GM12878 (cell line): Measurements from ENCODE around the gene CFDP1. TPM values are rescaled to one million over a fixed set of nuclear protein-coding genes. Genes with fewer than 3 reads are reported as not detected.

ENCODE experiments used
- ATAC-seq: fragments of 200-7000 bp; cut with Tn5 transposase; 3 replicates; pipeline ENCODE4 v1.9.1; 2020; ENCODE audit warnings: mild to moderate bottlenecking, moderate library complexity
- BruUV-seq: library from RNA; stranded (reverse); fragments of 400-500 nt; replicated peaks from 2 replicates; lab custom pipeline; 2021; lab: Mats Ljungman, UMichigan
- CTCF ChIA-PET: fragments of 300-600 bp; sonication (Branson Sonifier 250); formaldehyde crosslinking; extraction: SDS; loops from one replicate; lab custom pipeline; 2021; ENCODE audit warnings: inconsistent platforms; lab: Yijun Ruan, JAX
- POLR2A ChIA-PET: fragments of 350-600 bp; formaldehyde crosslinking; extraction: SDS; loops from one replicate; lab custom pipeline; 2021; ENCODE audit warnings: inconsistent platforms; lab: Charles Lee
- RAD21 ChIA-PET: fragments of 300-600 bp; sonication (Branson Sonifier 250); formaldehyde crosslinking; loops from one replicate; lab custom pipeline; 2023; ENCODE audit warnings: antibody characterized with exemption; ENCODE audit not compliant: unreplicated experiment; lab: Charles Lee
- SMC1A ChIA-PET: fragments of 300-600 bp; sonication (Branson Sonifier 250); formaldehyde crosslinking; loops from one replicate; lab custom pipeline; 2023; ENCODE audit not compliant: unreplicated experiment, uncharacterized antibody; lab: Charles Lee
- DNase-seq: peaks from one replicate; pipeline ENCODE4 v3.0.0-alpha.2; 2011; ENCODE audit warnings: low read depth, low spot score
- FAIRE-seq: peaks from 3 replicates; lab custom pipeline; 2011; peaks lifted over from hg19 to GRCh38; lab: Jason Lieb, UNC
- H2AFZ ChIP-seq: 2 replicates; pipeline ENCODE4 v1.6.0; 2011; ENCODE audit warnings: low read depth, low read length, control low read depth; ENCODE audit not compliant: control insufficient read depth
- H3K27ac ChIP-seq: 2 replicates; pipeline ENCODE4 v1.5.1; 2011; ENCODE audit warnings: control low read depth; ENCODE audit not compliant: control insufficient read depth, insufficient read depth
- H3K27me3 ChIP-seq, 2 experiments: replicated peaks in 1 of 2; 2 replicates each; pipeline versions ENCODE4 v1.6.0 to v1.6.1; 2011; ENCODE audit warnings: low read length in 1 of 2; ENCODE audit not compliant: control insufficient read depth in 2 of 2, insufficient read depth in 2 of 2
- H3K36me3 ChIP-seq, 2 experiments: 2 replicates each; pipeline ENCODE4 v1.5.1; 2011; ENCODE audit warnings: low read length in 1 of 2; ENCODE audit not compliant: control insufficient read depth in 2 of 2, insufficient read depth in 2 of 2
- H3K4me1 ChIP-seq: 2 replicates; pipeline ENCODE4 v1.6.1; 2011; ENCODE audit warnings: mild to moderate bottlenecking, low read length, moderate library complexity, mixed read lengths; ENCODE audit not compliant: control insufficient read depth, insufficient read depth
- H3K4me2 ChIP-seq: 2 replicates; pipeline ENCODE4 v1.6.0; 2011; ENCODE audit warnings: control low read depth; ENCODE audit not compliant: control insufficient read depth, insufficient read depth
- H3K4me3 ChIP-seq: fragments of 200-600 bp; sonication (generic); 2 replicates; pipeline ENCODE4 v1.5.1; 2016
- H3K79me2 ChIP-seq: 2 replicates; pipeline ENCODE4 v1.6.0; 2011; ENCODE audit warnings: low read length; ENCODE audit not compliant: control insufficient read depth, insufficient read depth
- H3K9ac ChIP-seq: 2 replicates; pipeline ENCODE4 v1.8.0; 2011; ENCODE audit warnings: low read length, control low read depth, mixed read lengths; ENCODE audit not compliant: control insufficient read depth, insufficient read depth
- H3K9me3 ChIP-seq: replicated peaks from 3 replicates; pipeline ENCODE4 v1.5.1; 2011; ENCODE audit warnings: mild to moderate bottlenecking, low read length; ENCODE audit not compliant: control insufficient read depth, insufficient read depth
- H4K20me1 ChIP-seq: 2 replicates; pipeline ENCODE4 v1.6.0; 2011; ENCODE audit not compliant: control insufficient read depth, insufficient read depth
- ATF7 ChIP-seq: fragments of 450-650 bp; IDR thresholded peaks from 2 replicates; pipeline ENCODE4 v1.6.1; 2016; ENCODE audit warnings: low read depth, mild to moderate bottlenecking
- BCL11A ChIP-seq: IDR thresholded peaks from 2 replicates; pipeline ENCODE4 v1.6.1; 2011; ENCODE audit warnings: low read depth, low read length
- GATAD2B ChIP-seq: fragments of 450-650 bp; conservative IDR thresholded peaks from 2 replicates; pipeline ENCODE4 v1.6.1; 2017; ENCODE audit warnings: low read depth, mild to moderate bottlenecking, moderate library complexity
- HDAC2 ChIP-seq: fragments of 200-600 bp; sonication (generic); IDR thresholded peaks from 2 replicates; pipeline ENCODE4 v1.6.1; 2017
- HDAC6 ChIP-seq: fragments of 200-600 bp; sonication (generic); IDR thresholded peaks from one replicate; pipeline ENCODE4 v1.8.0; 2017; ENCODE audit warnings: antibody characterized with exemption; ENCODE audit not compliant: unreplicated experiment
- HSF1 ChIP-seq: fragments of 150-350 bp; IDR thresholded peaks from 2 replicates; pipeline ENCODE4 v1.6.1; 2014; ENCODE audit warnings: mild to moderate bottlenecking, low read depth, low read length
- MTA2 ChIP-seq: fragments of 450-650 bp; IDR thresholded peaks from 2 replicates; pipeline ENCODE4 v1.6.1; 2016; ENCODE audit warnings: low read depth, mild to moderate bottlenecking, moderate library complexity
- NFIC ChIP-seq: IDR thresholded peaks from 2 replicates; pipeline ENCODE4 v1.6.1; 2012; ENCODE audit warnings: low read depth, mild to moderate bottlenecking, inconsistent platforms, low read length, moderate library complexity
- NFYB ChIP-seq: IDR thresholded peaks from 2 replicates; pipeline ENCODE4 v1.6.1; 2011; ENCODE audit warnings: low read depth, mild to moderate bottlenecking, low read length, improper control_type of control experiment, moderate library complexity; ENCODE audit not compliant: insufficient read depth
- NR2C2 ChIP-seq: IDR thresholded peaks from 2 replicates; pipeline ENCODE4 v1.6.1; 2011; ENCODE audit warnings: borderline replicate concordance, low read depth; ENCODE audit not compliant: control insufficient read depth, insufficient read length
- POLR2A ChIP-seq: IDR thresholded peaks from 2 replicates; pipeline ENCODE4 v1.6.1; 2011; ENCODE audit warnings: low read depth, mild to moderate bottlenecking, low read length
- RAD51 ChIP-seq: fragments of 450-650 bp; IDR thresholded peaks from 2 replicates; pipeline ENCODE4 v1.6.1; 2016; ENCODE audit warnings: moderate library complexity, mild to moderate bottlenecking, inconsistent platforms
- YBX1 ChIP-seq: fragments of 450-650 bp; IDR thresholded peaks from 2 replicates; pipeline ENCODE4 v1.6.1; 2016; ENCODE audit warnings: antibody characterized with exemption
- ZZZ3 ChIP-seq: IDR thresholded peaks from 2 replicates; pipeline ENCODE4 v1.6.1; 2011; ENCODE audit warnings: low read depth; ENCODE audit not compliant: control insufficient read depth, insufficient read length
- WGBS: methylation state at CpG from one replicate; pipeline ENCODE4 v1.1.6; 2016; ENCODE audit warnings: low lambda C conversion rate; ENCODE audit not compliant: insufficient replicate concordance, insufficient coverage; ENCODE audit errors: missing lambda C conversion rate; 5-methylcytosine and 5-hydroxymethylcytosine counted together
- in situ Hi-C: fragments of 300-500 bp; cut with MboI; formaldehyde crosslinking; loops from 9 replicates; pipeline ENCODE4 v1.14.3; 2018; ENCODE audit warnings: mixed read lengths
- intact Hi-C: fragments of 100-400 bp; cut with micrococcal nuclease; formaldehyde crosslinking; loops from one replicate; pipeline ENCODE4 v1.14.2; 2022; ENCODE audit not compliant: unreplicated experiment
- polyA plus RNA-seq, 11 experiments: library from polyadenylated mRNA; depleted of rRNA in 4 of 11; unstranded in 6 of 11; stranded (reverse) in 5 of 11; fragments of >200 nt; fragmentation: Nextera tagmentation in 4 of 11; fragmentation: Illumina TruSeq in 1 of 11; extraction: Ambion mirVana in 4 of 11; extraction: Trizol in 1 of 11; gene quantifications; 1 replicate in 1 of 11; 2 replicates in 10 of 11; pipeline versions ENCODE4 v1.2.1 to v1.2.3, GENCODE V29; 2011 to 2016; ENCODE audit warnings: inconsistent platforms in 2 of 11, missing spikeins in 2 of 11, low read depth in 1 of 11
- total RNA-seq, 4 experiments: library from RNA; depleted of rRNA in 3 of 4; stranded (reverse); fragments of >200 nt in 3 of 4; fragmentation: Illumina TruSeq in 1 of 4; extraction: Trizol in 1 of 4; gene quantifications; 2 replicates each; pipeline versions ENCODE4 v1.2.1 to v1.2.3, GENCODE V29; 2013 to 2021
- TF ChIP-seq, protein P1 (sequence below): fragments of 450-650 bp; IDR thresholded peaks from 2 replicates; pipeline ENCODE4 v1.6.1; 2017; ENCODE audit warnings: mild to moderate bottlenecking, low read depth, inconsistent platforms; ENCODE audit not compliant: poor library complexity, severe bottlenecking
- TF ChIP-seq, protein P2 (sequence below): IDR thresholded peaks from 2 replicates; pipeline ENCODE4 v1.6.1; 2011; ENCODE audit warnings: low read depth, low read length, improper control_type of control experiment, borderline replicate concordance

CFDP1 gene
- total and polyA plus RNA-seq, 10 of the 15 experiments (the other 5 are each of a cell fraction or from before 2014, with no cell fraction given), result 22.3 to 64.8 (median 36.7) TPM

DNA sequence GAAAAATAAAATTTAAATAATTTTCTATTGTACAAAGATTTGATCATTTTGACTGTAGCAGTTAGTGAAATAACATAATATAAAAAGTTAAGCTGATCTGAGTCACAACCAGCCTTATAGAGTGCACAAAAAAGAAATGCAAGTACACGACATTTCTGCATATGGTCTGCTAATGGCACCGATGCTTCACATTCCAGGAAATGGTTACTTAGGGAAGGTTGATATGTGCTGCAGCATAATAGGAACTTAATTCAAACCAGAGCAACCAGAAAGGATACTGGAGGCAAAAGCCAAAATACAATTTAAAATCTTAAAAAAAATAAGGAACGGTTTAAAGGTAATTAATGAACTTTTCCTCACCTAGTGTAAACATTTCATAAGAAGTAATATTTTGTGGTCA, 10.0 kb upstream of the CFDP1 start:
- Histone ChIP-seq H3K4me2 (no peak overlapping the region), H3K4me3 (no peak overlapping the region), H3K27me3 (no peaks in the 10 kb centered on the region), H3K36me3 (peaks cover 0 to 3% of the 10 kb centered on the region in 2 experiments; a peak in 1 of 4 replicates), H3K9ac (no peak overlapping the region), H3K9me3 (no peaks in the 10 kb centered on the region), H3K79me2 (no peaks in the 10 kb centered on the region), H4K20me1 (no peaks in the 10 kb centered on the region), H2AFZ (no peak overlapping the region), H3K4me1 (no peaks in the 10 kb centered on the region), H3K27ac (no peak overlapping the region)
- ATAC-seq (no peak), FAIRE-seq (no peak), DNase-seq (no peak)
- intact Hi-C loops, result no loop called here
- no peak for TF ChIP-seq GATAD2B
- no peak for TF ChIP-seq RAD51
- no peak for TF ChIP-seq NFYB
- no peak for TF ChIP-seq YBX1
- TF ChIP-seq HDAC6, result no peak
- no peak for TF ChIP-seq NFIC
- TF ChIP-seq ZZZ3, result no peak
- TF ChIP-seq ATF7, result no peak
- TF ChIP-seq BCL11A, result no peak
- no peak for TF ChIP-seq POLR2A
- TF ChIP-seq HSF1, result no peak
- TF ChIP-seq, protein P1, sequence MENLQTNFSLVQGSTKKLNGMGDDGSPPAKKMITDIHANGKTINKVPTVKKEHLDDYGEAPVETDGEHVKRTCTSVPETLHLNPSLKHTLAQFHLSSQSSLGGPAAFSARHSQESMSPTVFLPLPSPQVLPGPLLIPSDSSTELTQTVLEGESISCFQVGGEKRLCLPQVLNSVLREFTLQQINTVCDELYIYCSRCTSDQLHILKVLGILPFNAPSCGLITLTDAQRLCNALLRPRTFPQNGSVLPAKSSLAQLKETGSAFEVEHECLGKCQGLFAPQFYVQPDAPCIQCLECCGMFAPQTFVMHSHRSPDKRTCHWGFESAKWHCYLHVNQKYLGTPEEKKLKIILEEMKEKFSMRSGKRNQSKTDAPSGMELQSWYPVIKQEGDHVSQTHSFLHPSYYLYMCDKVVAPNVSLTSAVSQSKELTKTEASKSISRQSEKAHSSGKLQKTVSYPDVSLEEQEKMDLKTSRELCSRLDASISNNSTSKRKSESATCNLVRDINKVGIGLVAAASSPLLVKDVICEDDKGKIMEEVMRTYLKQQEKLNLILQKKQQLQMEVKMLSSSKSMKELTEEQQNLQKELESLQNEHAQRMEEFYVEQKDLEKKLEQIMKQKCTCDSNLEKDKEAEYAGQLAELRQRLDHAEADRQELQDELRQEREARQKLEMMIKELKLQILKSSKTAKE, result no peak
- no peak for TF ChIP-seq HDAC2
- TF ChIP-seq NR2C2, result no peak
- TF ChIP-seq MTA2, result no peak
- TF ChIP-seq, protein P2, sequence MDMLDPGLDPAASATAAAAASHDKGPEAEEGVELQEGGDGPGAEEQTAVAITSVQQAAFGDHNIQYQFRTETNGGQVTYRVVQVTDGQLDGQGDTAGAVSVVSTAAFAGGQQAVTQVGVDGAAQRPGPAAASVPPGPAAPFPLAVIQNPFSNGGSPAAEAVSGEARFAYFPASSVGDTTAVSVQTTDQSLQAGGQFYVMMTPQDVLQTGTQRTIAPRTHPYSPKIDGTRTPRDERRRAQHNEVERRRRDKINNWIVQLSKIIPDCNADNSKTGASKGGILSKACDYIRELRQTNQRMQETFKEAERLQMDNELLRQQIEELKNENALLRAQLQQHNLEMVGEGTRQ, result no peak
- in situ Hi-C loops, result no loop called here
- no TSS peak for BruUV-seq
- WGBS, result 84% methylated on average over 3 of the region's 3 CpGs
- ChIA-PET POLR2A (interaction anchor here (1.0 kb wide), 1 partner anchor 458 kb away, joined by 3 read pairs; the partner anchor contains the start of gene WDR59), CTCF (no interaction called here), RAD21 (no interaction called here), SMC1A (interaction anchor here (1.2 kb wide), 1 partner anchor 9 kb away, joined by 3 read pairs; no protein-coding TSS in a partner anchor)
